Activated CD4-positive, alpha-beta memory T cell treated with anti-CD3 and anti-CD28 coated beads for 36 hours (primary cell): ENCODE measurements around the gene MYO3B. TPM values are rescaled to one million over a fixed set of nuclear protein-coding genes. Genes with fewer than 3 reads are reported as not detected.

Experiments
- CTCF ChIA-PET: fragments of 350-600 bp; sonication (Branson Sonifier 250); formaldehyde crosslinking; loops from one replicate; lab custom pipeline; 2021; ENCODE audit warnings: antibody characterized with exemption, inconsistent platforms; lab: Charles Lee
- POLR2A ChIA-PET: fragments of 350-600 bp; sonication (Branson Sonifier 250); formaldehyde crosslinking; loops from one replicate; lab custom pipeline; 2021; ENCODE audit warnings: antibody characterized with exemption; lab: Charles Lee
- DNase-seq: peaks from one replicate; pipeline ENCODE4 v3.0.0-alpha.2; 2020
- H3K27ac Mint-ChIP-seq: one replicate; pipeline ENCODE4 v1.8.0; 2021; ENCODE audit warnings: mixed read lengths
- H3K27me3 Mint-ChIP-seq: one replicate; pipeline ENCODE4 v1.8.0; 2021; ENCODE audit warnings: mixed read lengths
- H3K36me3 Mint-ChIP-seq: one replicate; pipeline ENCODE4 v1.8.0; 2021; ENCODE audit warnings: mixed read lengths
- H3K4me1 Mint-ChIP-seq: one replicate; pipeline ENCODE4 v1.8.0; 2021; ENCODE audit warnings: low read depth, mixed read lengths
- H3K4me3 Mint-ChIP-seq: one replicate; pipeline ENCODE4 v1.8.0; 2021; ENCODE audit warnings: mild to moderate bottlenecking, mixed read lengths
- H3K9me3 Mint-ChIP-seq: one replicate; pipeline ENCODE4 v1.8.0; 2021; ENCODE audit warnings: mixed read lengths
- intact Hi-C: fragments of 100-400 bp; cut with micrococcal nuclease; formaldehyde crosslinking; loops from one replicate; pipeline ENCODE4 v1.15.1; 2023
- total RNA-seq, 2 experiments: library from RNA; stranded (reverse); gene quantifications; one replicate each; pipeline ENCODE4 v1.2.3, GENCODE V29; 2021

Gene MYO3B
- total RNA-seq, 2 experiments from 2014 or later = 0.48 TPM

GRCh38 chr2:170152421-170152820 lies 25.5 kb upstream of the MYO3B start:
- Mint-ChIP-seq H3K4me1 (no peaks in the 10 kb centered on the region), H3K27me3 (no peaks in the 10 kb centered on the region), H3K27ac (no peak overlapping the region), H3K36me3 (no peaks in the 10 kb centered on the region), H3K9me3 (no peaks in the 10 kb centered on the region), H3K4me3 (no peak overlapping the region)
- ChIA-PET CTCF (no interaction called here), POLR2A (no interaction called here)
- no peak for DNase-seq
- intact Hi-C loops = no loop called here

DNA sequence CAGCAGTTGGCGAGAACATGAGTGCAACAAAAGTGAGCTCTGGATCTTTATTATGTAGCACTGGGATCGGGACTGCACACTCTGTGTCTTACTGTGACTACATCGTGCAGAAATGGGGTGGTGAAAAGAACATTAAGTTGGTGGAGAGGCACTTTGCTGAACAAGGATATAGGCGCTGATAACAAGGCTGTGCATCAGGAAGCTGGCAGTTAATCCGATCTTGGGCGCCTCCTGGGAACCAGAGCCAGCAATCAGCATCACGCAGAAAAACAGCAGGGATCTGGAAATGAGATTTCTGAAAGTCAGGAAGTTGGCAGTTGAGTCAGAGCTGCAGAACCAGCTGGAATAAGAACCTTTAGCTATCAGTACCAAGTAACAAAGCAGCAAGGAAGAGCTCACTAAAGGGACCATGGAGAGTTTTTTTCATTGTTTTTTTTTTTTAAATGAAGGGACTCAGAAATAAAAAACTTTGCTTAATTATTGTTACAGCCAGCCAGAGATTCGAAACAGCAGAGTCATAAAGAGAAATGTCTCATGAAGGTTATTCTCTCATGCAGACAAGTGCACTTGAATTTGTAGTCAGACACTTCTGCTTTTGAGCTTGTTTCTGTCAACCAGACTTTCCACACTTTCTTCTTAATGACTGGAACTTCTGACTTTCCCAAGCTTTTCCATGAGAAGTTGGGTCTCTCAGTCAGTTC lies 22.8 kb upstream of the MYO3B start:
- CTCF ChIA-PET = no interaction called here
- Mint-ChIP-seq H3K27ac (no peak overlapping the region), H3K4me3 (no peak overlapping the region), H3K27me3 (no peaks in the 10 kb centered on the region), H3K4me1 (no peaks in the 10 kb centered on the region), H3K36me3 (no peaks in the 10 kb centered on the region), H3K9me3 (no peaks in the 10 kb centered on the region)
- intact Hi-C loops = no loop called here
- POLR2A ChIA-PET = interaction anchor here (0.6 kb wide), 1 partner anchor 375 kb away, joined by 5 read pairs; no protein-coding TSS in a partner anchor
- DNase-seq = no peak

DNA sequence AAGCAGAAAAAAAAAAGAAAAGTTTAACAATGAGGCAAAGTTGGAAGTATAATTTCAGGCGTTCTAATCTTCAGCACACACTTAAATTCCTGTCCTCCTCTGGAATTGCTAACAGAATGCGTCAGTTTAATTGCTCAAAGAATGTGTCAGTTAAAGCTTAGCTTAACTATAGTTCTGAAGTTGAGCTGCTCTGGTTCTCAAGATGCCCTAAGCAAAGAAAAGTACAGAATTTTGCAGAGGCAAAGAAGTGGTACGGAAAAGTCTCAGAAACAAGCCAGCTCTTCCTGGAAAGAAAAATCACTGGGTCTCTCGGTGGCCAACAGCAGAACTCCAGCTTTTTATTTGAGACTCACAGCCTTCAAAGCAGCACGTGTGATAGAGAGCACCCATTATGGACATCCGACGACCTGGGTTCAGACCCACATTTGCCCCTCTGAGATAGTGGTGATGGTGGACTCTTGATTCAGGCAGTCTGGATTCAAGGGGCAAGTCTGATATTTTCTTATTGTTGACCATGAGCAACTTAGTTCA lies 22.2 kb upstream of the MYO3B start:
- H3K27ac Mint-ChIP-seq = no peak overlapping the region
- CTCF ChIA-PET = no interaction called here
- no peak overlapping the region for H3K4me3 Mint-ChIP-seq
- POLR2A ChIA-PET = no interaction called here
- no peaks in the 10 kb centered on the region for H3K27me3 Mint-ChIP-seq
- H3K4me1 Mint-ChIP-seq = no peaks in the 10 kb centered on the region
- no peaks in the 10 kb centered on the region for H3K9me3 Mint-ChIP-seq
- intact Hi-C loops = no loop called here
- DNase-seq = no peak
- H3K36me3 Mint-ChIP-seq = no peaks in the 10 kb centered on the region

DNA sequence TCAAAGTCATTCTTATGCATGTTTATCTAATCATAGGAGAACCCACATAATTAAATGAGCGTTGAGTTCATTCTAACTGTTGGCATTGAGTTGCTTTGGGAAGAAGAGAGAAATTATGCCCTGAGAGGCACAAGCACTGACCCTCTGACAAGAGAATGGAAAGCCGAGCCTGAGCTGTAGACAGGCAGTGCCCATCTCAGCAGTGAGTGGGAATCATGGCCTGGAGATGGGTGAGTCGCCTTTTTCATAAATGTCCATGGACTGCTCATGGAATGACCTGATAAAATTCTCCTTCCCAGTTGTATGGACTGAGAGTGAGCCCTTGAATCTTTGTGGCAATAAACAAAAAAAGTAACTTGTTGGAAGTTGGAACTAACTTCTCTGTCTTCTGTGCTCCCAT lies 21.4 kb upstream of the MYO3B start:
- Mint-ChIP-seq H3K27me3 (no peaks in the 10 kb centered on the region), H3K27ac (no peak overlapping the region), H3K36me3 (no peaks in the 10 kb centered on the region), H3K4me1 (no peaks in the 10 kb centered on the region), H3K9me3 (no peaks in the 10 kb centered on the region), H3K4me3 (no peak overlapping the region)
- DNase-seq = no peak
- ChIA-PET POLR2A (no interaction called here), CTCF (no interaction called here)
- intact Hi-C loops = no loop called here

- ChIA-PET POLR2A (no interaction called here), CTCF (interaction anchor here (1.2 kb wide), 1 partner anchor 252 kb away, joined by 3 read pairs; no protein-coding TSS in a partner anchor)
- Mint-ChIP-seq H3K36me3 (no peaks in the 10 kb centered on the region), H3K27me3 (no peaks in the 10 kb centered on the region), H3K4me1 (no peaks in the 10 kb centered on the region), H3K9me3 (no peaks in the 10 kb centered on the region), H3K4me3 (no peak overlapping the region), H3K27ac (no peak overlapping the region)
- DNase-seq = no peak
- intact Hi-C loops = no loop called here
These were observed 20.8 kb upstream of the MYO3B start for GRCh38 chr2:170157025-170157684.

DNA sequence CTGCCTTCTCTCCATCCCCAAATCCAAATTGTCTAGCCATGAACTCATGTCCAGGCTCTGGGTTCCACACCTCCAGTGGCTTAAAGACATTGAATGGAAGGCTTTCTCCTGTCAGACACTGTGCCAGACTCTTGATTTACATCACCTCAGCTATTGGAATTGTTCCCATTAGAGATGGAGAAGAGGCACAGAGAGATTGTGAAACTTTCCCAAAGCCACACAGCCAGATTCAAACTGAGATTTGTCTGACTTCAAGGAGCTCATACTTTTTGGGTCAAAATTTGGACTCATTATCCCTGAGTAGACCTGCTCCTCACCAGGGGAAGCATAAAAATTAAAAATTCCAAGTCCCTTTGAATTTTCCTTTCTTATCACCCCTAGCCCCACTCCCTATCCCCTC lies 18.9 kb upstream of the MYO3B start:
- no peak for DNase-seq
- CTCF ChIA-PET = no interaction called here
- H3K9me3 Mint-ChIP-seq = no peaks in the 10 kb centered on the region
- H3K4me3 Mint-ChIP-seq = no peak overlapping the region
- peaks cover 5% of the 10 kb centered on the region for H3K27me3 Mint-ChIP-seq
- no peak overlapping the region for H3K27ac Mint-ChIP-seq
- H3K4me1 Mint-ChIP-seq = no peaks in the 10 kb centered on the region
- no peaks in the 10 kb centered on the region for H3K36me3 Mint-ChIP-seq
- intact Hi-C loops = no loop called here
- POLR2A ChIA-PET = no interaction called here

- no peak overlapping the region for H3K27ac Mint-ChIP-seq
- CTCF ChIA-PET = interaction anchor here (0.9 kb wide), 1 partner anchor 8 kb away, joined by 3 read pairs; no protein-coding TSS in a partner anchor
- no peak for DNase-seq
- no peaks in the 10 kb centered on the region for H3K4me1 Mint-ChIP-seq
- H3K27me3 Mint-ChIP-seq = peaks cover 5% of the 10 kb centered on the region
- no peak overlapping the region for H3K4me3 Mint-ChIP-seq
- intact Hi-C loops = no loop called here
- H3K9me3 Mint-ChIP-seq = no peaks in the 10 kb centered on the region
- POLR2A ChIA-PET = no interaction called here
- H3K36me3 Mint-ChIP-seq = no peaks in the 10 kb centered on the region
These were observed 16.3 kb upstream of the MYO3B start for GRCh38 chr2:170161516-170162270.

- Mint-ChIP-seq H3K36me3 (no peaks in the 10 kb centered on the region), H3K4me3 (no peak overlapping the region), H3K27ac (no peak overlapping the region), H3K4me1 (no peaks in the 10 kb centered on the region), H3K27me3 (peaks cover 5% of the 10 kb centered on the region), H3K9me3 (no peaks in the 10 kb centered on the region)
- intact Hi-C loops = no loop called here
- CTCF ChIA-PET = no interaction called here
- no peak for DNase-seq
- POLR2A ChIA-PET = no interaction called here
These were observed 15.7 kb upstream of the MYO3B start for GRCh38 chr2:170162271-170162632.

- DNase-seq = no peak
- no peak overlapping the region for H3K4me3 Mint-ChIP-seq
- CTCF ChIA-PET = no interaction called here
- intact Hi-C loops = no loop called here
- POLR2A ChIA-PET = no interaction called here
- no peaks in the 10 kb centered on the region for H3K4me1 Mint-ChIP-seq
- H3K27ac Mint-ChIP-seq = no peak overlapping the region
- H3K9me3 Mint-ChIP-seq = no peaks in the 10 kb centered on the region
- no peaks in the 10 kb centered on the region for H3K36me3 Mint-ChIP-seq
- peaks cover 5% of the 10 kb centered on the region for H3K27me3 Mint-ChIP-seq
These were observed 14.4 kb upstream of the MYO3B start for GRCh38 chr2:170163411-170164065.

DNA sequence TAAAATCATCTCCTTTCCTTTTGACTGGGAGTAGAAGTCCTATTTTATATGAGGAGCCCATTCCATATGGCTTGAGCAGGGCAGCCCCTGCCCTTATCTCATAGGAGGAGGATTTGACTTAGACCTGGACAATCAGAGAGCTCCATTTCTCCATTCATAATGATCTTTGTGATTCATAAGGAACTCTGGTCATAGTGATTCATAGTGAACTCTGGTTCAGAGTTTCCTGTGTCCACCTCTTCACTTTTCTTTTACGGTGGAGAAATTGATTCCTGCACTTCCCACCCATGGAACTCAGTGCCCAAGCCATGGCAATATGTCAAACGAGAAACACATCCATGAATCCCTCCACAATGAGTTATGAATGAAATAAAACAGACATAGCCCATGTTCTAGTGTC lies 12.8 kb upstream of the MYO3B start:
- no peaks in the 10 kb centered on the region for H3K36me3 Mint-ChIP-seq
- ChIA-PET CTCF (no interaction called here), POLR2A (no interaction called here)
- H3K4me1 Mint-ChIP-seq = no peaks in the 10 kb centered on the region
- no peaks in the 10 kb centered on the region for H3K9me3 Mint-ChIP-seq
- intact Hi-C loops = no loop called here
- H3K4me3 Mint-ChIP-seq = no peak overlapping the region
- H3K27me3 Mint-ChIP-seq = peaks cover 5% of the 10 kb centered on the region
- H3K27ac Mint-ChIP-seq = no peak overlapping the region
- no peak for DNase-seq

DNA sequence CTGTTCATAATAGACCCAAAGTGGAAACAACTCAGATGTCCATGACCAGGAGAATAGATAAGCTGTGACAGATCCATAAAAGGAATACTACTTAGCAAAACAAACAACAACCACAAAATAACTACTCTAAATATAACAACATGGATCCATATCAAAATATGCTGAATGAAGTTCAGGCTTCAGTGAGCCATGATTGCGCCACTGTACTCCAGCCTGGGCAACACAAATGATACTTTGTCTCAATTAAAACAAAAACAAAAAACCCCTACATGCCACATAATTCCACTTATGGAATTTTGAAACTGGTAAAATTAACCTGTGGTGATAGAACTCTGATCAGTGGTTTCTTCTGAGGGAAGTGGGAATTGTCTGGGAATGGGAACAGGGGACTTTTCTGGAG lies 11.2 kb upstream of the MYO3B start:
- Mint-ChIP-seq H3K4me3 (no peak overlapping the region), H3K27me3 (peaks cover 5% of the 10 kb centered on the region), H3K4me1 (no peaks in the 10 kb centered on the region), H3K27ac (no peak overlapping the region), H3K36me3 (no peaks in the 10 kb centered on the region), H3K9me3 (no peaks in the 10 kb centered on the region)
- intact Hi-C loops = no loop called here
- ChIA-PET CTCF (no interaction called here), POLR2A (no interaction called here)
- no peak for DNase-seq
